H1 (cell line): Measurements from ENCODE around the gene ADAMTS17. TPM values are rescaled to one million over a fixed set of nuclear protein-coding genes. Genes with fewer than 3 reads are reported as not detected.

Source experiments
- HDAC6 ChIP-seq: IDR thresholded peaks from one replicate; pipeline ENCODE4 v1.7.1; 2012; ENCODE audit warnings: low read depth, mild to moderate bottlenecking, inconsistent platforms, low read length, moderate library complexity
- KDM1A ChIP-seq: fragments of 200-600, 300-600 bp; sonication (generic); IDR thresholded peaks from 2 replicates; pipeline ENCODE4 v1.7.1; 2016; ENCODE audit warnings: mild to moderate bottlenecking, low read length, borderline replicate concordance
- polyA plus RNA-seq, 7 experiments: library from polyadenylated mRNA; depleted of rRNA in 3 of 7; stranded (reverse) in 5 of 7; unstranded in 2 of 7; fragments of >200 nt in 5 of 7; fragments of 200-250 nt in 2 of 7; gene quantifications; 1 replicate in 5 of 7; 2 replicates in 1 of 7; 4 replicates in 1 of 7; pipeline versions ENCODE4 v1.2.1 to v1.2.3, GENCODE V29; 2011 to 2013; ENCODE audit warnings: missing spikeins in 2 of 7, mixed read lengths in 2 of 7
- total RNA-seq: library from RNA; stranded (reverse); fragmentation: NEBNext Ultra II Directional; extraction: Animal tissue kit (Norgen Biotek cat#: 25700); gene quantifications from 2 replicates; pipeline ENCODE4 v1.2.1, GENCODE V29; 2021

ADAMTS17 gene
- total and polyA plus RNA-seq, 2 of the 8 experiments (the other 6 are each of a cell fraction or from before 2014, with no cell fraction given) = 0.51 to 1.7 TPM

DNA sequence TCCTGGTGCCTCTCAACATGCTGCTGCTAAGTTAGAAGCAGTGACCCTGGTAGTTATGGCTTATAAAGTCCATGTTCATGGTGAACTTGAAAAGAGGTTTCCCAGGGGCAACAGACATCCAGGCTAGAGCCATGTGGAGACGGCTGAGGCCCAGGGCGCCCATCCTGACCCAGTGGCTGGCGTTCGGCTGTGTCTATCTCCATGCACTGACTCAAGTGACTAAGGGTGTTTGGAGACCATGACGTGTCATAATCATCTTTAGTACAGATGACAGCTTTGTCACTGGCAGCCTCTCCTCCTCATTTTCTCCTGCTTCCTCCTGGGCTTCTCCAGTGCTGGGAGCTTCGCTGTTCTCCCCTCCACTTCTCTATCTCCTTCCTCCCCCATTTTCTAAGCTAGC is 321.2 kb downstream of the ADAMTS17 start (continued):
- no peak for TF ChIP-seq KDM1A
- TF ChIP-seq HDAC6 = no peak
- TF ChIP-seq, all 59 proteins: peak for 0
